HPDE6-E6E7 (cell line): ENCODE measurements around the gene CRHR2.

ENCODE experiments used
- DNase-seq: peaks from one replicate; pipeline ENCODE4 v3.0.0; 2011; ENCODE audit warnings: missing footprints; ENCODE audit errors: extremely low spot score

Gene CRHR2

GRCh38 chr7:30618080-30618676 is 64.1 kb downstream of the CRHR2 start:
- no peak for DNase-seq

- DNase-seq = no peak
Observed at GRCh38 chr7:30617359-30617758, 64.9 kb downstream of the CRHR2 start.

DNA sequence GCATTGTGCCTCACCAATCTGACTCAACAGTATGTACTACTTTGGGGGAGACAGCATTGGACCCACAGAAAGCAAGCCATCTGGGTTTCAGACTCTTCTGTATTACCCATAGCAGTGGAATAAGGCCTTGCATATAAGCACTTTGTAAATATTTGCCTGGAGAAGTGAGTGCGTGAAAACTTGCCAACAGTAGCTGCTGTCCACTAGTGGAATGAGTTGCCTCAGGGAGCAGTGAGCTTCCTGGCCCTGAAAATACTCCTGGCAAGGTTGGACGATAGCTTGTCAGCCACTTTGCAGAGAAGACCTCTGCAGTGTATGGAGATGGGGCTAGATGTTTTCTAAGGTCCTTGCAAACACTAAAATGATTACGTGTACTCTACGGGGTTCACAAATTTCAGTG is 65.9 kb downstream of the CRHR2 start:
- no peak for DNase-seq

DNA sequence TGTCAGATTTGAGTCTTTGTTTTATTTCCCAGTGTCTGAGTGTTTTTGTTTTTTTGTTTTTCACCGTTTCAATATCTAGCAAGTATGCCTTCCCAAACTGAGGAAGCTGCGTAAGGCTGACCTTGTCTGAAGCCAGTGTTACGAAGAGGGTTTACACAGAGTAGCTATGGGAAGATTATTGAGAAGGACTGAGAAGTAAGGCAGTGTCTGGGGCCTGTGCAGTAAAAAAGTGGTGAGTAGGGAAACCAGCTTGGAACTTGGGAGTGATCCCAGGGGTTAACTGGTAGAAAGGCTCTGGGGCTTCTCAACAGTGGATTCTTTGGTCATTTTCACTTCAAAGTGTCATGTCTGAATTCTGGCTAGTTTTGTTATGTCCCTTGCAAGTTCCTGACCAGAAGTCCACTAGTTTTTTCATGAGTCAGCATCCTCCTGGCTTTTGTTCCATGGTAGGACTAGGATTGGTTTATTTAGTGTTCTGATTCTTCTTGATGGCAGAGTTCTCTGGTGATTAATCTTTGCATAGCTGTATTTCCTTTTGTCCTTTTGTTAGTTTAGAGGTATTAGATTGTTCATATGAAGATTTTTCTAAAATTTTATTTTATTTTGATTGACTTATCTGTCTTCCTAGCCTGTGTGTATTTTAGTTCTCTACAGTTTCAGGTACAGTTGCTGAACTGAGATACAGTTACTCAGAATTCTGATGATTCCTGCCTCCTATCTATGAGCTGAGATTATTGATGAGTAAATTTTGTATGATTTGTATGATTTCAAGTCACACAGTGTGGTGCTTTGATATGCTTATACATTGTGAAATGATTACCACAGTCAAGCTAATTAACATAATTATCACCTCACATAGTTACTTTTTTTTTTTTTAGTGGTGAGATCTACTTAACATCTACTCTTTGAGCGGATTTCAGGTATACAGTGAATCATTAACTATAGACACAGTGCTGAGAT is 68.6 kb downstream of the CRHR2 start:
- DNase-seq = no peak

GRCh38 chr7:30612658-30613265 is 69.5 kb downstream of the CRHR2 start:
- DNase-seq = peak; percentile 12

DNA sequence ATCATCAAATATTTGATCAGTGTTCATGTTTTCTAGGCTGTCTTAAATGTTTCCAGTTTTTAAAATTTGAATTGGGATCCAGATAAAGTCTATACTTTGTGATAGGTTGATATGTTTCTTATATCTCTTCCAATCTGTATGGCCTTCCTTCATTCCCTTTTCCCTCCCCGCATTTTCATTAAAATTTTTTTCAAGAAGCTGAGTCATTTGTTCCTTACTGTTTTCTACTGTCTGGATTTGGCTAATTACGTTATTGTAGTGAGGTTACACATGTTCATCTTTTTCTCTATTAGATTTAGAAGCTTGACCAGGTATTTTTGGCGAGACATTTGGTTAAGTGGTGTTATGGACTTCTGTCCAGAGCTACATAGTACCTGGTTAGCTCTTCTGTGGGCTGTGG is 76.4 kb downstream of the CRHR2 start:
- DNase-seq = no peak

GRCh38 chr7:30604901-30605300 is 77.4 kb downstream of the CRHR2 start:
- DNase-seq = no peak
